IPS DF 4.7 (cell line): ENCODE results near the gene MAPK8.
"Not testable (repeated sequence)": the region's sequence is repeated elsewhere in the genome, so short reads cannot be mapped to it uniquely, and the experiment has no call there.

ENCODE experiments used
- DNase-seq: peaks from one replicate; pipeline ENCODE4 v3.0.0-alpha.2; 2013; ENCODE audit warnings: low spot score; ENCODE audit errors: extremely low read depth

Gene MAPK8

GRCh38 chr10:48306265-48306869 lies at the start of gene MAPK8:
TSS of gene MAPK8 (plus strand) at chr10:48306677. CDS start at chr10:48401661, 94,984 bp downstream.
- peak; percentile 64 for DNase-seq

- DNase-seq = no peak
Measured at GRCh38 chr10:48257407-48257961, 49.0 kb upstream of the MAPK8 start.

GRCh38 chr10:48258105-48258504 lies 48.4 kb upstream of the MAPK8 start:
- DNase-seq = no peak

GRCh38 chr10:48266528-48266927 lies 39.9 kb upstream of the MAPK8 start:
- DNase-seq = no peak

GRCh38 chr10:48271047-48271730 lies 35.3 kb upstream of the MAPK8 start:
- DNase-seq = no peak

- DNase-seq = no peak
Measured at GRCh38 chr10:48272682-48273081, 33.8 kb upstream of the MAPK8 start.

- no peak for DNase-seq
Measured at GRCh38 chr10:48273741-48274140, 32.7 kb upstream of the MAPK8 start.

- DNase-seq = no peak
Measured at GRCh38 chr10:48274636-48275035, 31.8 kb upstream of the MAPK8 start, which contains the start of gene FRMPD2. TSS of gene FRMPD2 (minus strand) at chr10:48274696. CDS start at chr10:48274567, 129 bp downstream.

GRCh38 chr10:48277093-48277492 lies 29.4 kb upstream of the MAPK8 start:
- DNase-seq = no peak

GRCh38 chr10:48279081-48279751 lies 27.3 kb upstream of the MAPK8 start:
- no peak for DNase-seq

GRCh38 chr10:48281697-48282096 lies 24.8 kb upstream of the MAPK8 start:
- DNase-seq = not testable (repeated sequence)

GRCh38 chr10:48282829-48283228 lies 23.6 kb upstream of the MAPK8 start:
- no peak for DNase-seq

- DNase-seq = no peak
Measured at GRCh38 chr10:48284002-48284546, 22.4 kb upstream of the MAPK8 start.

- DNase-seq = no peak
Measured at GRCh38 chr10:48284811-48285210, 21.7 kb upstream of the MAPK8 start.

- DNase-seq = no peak
Measured at GRCh38 chr10:48285710-48286109, 20.8 kb upstream of the MAPK8 start.

GRCh38 chr10:48286356-48286755 lies 20.1 kb upstream of the MAPK8 start:
- DNase-seq = no peak

GRCh38 chr10:48287417-48288391 lies 18.8 kb upstream of the MAPK8 start:
- DNase-seq = no peak

GRCh38 chr10:48288661-48289060 lies 17.8 kb upstream of the MAPK8 start:
- DNase-seq = no peak

- DNase-seq = no peak
Measured at GRCh38 chr10:48289501-48290238, 16.8 kb upstream of the MAPK8 start.

- no peak for DNase-seq
Measured at GRCh38 chr10:48290286-48290685, 16.2 kb upstream of the MAPK8 start.
